Measurements from ENCODE around the gene AREG. TPM values are rescaled to one million over a fixed set of nuclear protein-coding genes. Genes with fewer than 3 reads are reported as not detected.

AREG gene
- total and polyA plus RNA-seq, 9 of the 15 experiments (the other 6 are each of a cell fraction or from before 2014, with no cell fraction given): 1.4 to 7.7 (median 5.4) TPM

GRCh38 chr4:74439952-74440351 is 5.0 kb upstream of the AREG start:
- Histone ChIP-seq H3K79me2 (ENCODE audit: control insufficient read depth, insufficient read depth, low read length) (no peaks in the 10 kb centered on the region), H2AFZ (ENCODE audit: low read depth, low read length) (no peak overlapping the region), H3K27ac (ENCODE audit: extremely low read depth, low read depth, low read length) (no peak overlapping the region), H3K36me3 (ENCODE audit: control insufficient read depth, insufficient read depth, low read length) (no peaks in the 10 kb centered on the region), H4K20me1 (replicated peaks; ENCODE audit: control insufficient read depth, insufficient read depth, low read length) (no peaks in the 10 kb centered on the region), H3K4me2 (ENCODE audit: insufficient read depth, low read length) (no peak overlapping the region), H3K9me1 (ENCODE audit: control insufficient read depth, insufficient read depth, low read length) (no peaks in the 10 kb centered on the region), H3K4me3 (no peak overlapping the region), H3K9ac (ENCODE audit: insufficient read depth in 1 of 2, low read depth in 2 of 2, low read length in 2 of 2) (no peak overlapping the region), H3K9me3 (replicated peaks; ENCODE audit: control insufficient read depth, insufficient read depth, low read depth, low read length) (no peaks in the 10 kb centered on the region), H3K4me1 (replicated peaks in 1 of 2; ENCODE audit: control insufficient read depth in 2 of 2, insufficient read depth in 2 of 2, low read length in 2 of 2) (peaks cover 3 to 17% of the 10 kb centered on the region in 2 experiments; a peak in 3 of 5 replicates), H3K27me3 (ENCODE audit: control insufficient read depth in 2 of 2, insufficient read depth in 2 of 2, low read length in 2 of 2) (no peaks in the 10 kb centered on the region)
- intact Hi-C loops (cut with micrococcal nuclease): no loop called here
- no TSS peak for BruUV-seq (replicated peaks)
- ATAC-seq (no peak), DNase-seq (ENCODE audit: extremely low read depth in 1 of 4, low spot score in 3 of 4) (no peak), FAIRE-seq (no peak)
- TF ChIP-seq ZNF140 (CRISPR knock-in tag; IDR thresholded peaks at IDR 0.05) (no peak), HDAC3 (IDR thresholded peaks at IDR 0.05; ENCODE audit: borderline replicate concordance, partially characterized antibody) (no peak), JUND (IDR thresholded peaks at IDR 0.05; ENCODE audit: borderline replicate concordance, low read depth, low read length) (no peak), JUND (tag; IDR thresholded peaks at IDR 0.05; ENCODE audit: borderline replicate concordance, low read depth, low read length) (no peak), STAG1 (CRISPR knock-in tag; IDR thresholded peaks at IDR 0.05; ENCODE audit: borderline replicate concordance) (no peak), TEAD1 (CRISPR knock-in tag; IDR thresholded peaks at IDR 0.05) (no peak)
- 93% methylated on average over 6 of the region's 7 CpGs for WGBS (ENCODE audit: insufficient coverage, low coverage, missing lambda C conversion rate)
- in situ Hi-C loops (cut with MboI): no loop called here
- POLR2A ChIA-PET: no interaction called here
- CTCF ChIA-PET (ENCODE audit: low intra/inter-chr PET ratio): no interaction called here

- peak in 2 of 4 experiments; percentile 12 to 65 for DNase-seq (ENCODE audit: extremely low read depth in 1 of 4, low spot score in 3 of 4)
- Histone ChIP-seq H3K27ac (ENCODE audit: extremely low read depth, low read depth, low read length) (no peak overlapping the region), H3K27me3 (ENCODE audit: control insufficient read depth in 2 of 2, insufficient read depth in 2 of 2, low read length in 2 of 2) (no peaks in the 10 kb centered on the region), H3K4me3 (no peak overlapping the region), H3K9ac (ENCODE audit: insufficient read depth in 1 of 2, low read depth in 2 of 2, low read length in 2 of 2) (no peak overlapping the region), H3K4me1 (replicated peaks in 1 of 2; ENCODE audit: control insufficient read depth in 2 of 2, insufficient read depth in 2 of 2, low read length in 2 of 2) (peaks cover 7 to 17% of the 10 kb centered on the region in 2 experiments; a peak in 3 of 5 replicates), H3K9me1 (ENCODE audit: control insufficient read depth, insufficient read depth, low read length) (no peaks in the 10 kb centered on the region), H3K4me2 (ENCODE audit: insufficient read depth, low read length) (no peak overlapping the region), H3K9me3 (replicated peaks; ENCODE audit: control insufficient read depth, insufficient read depth, low read depth, low read length) (no peaks in the 10 kb centered on the region), H2AFZ (ENCODE audit: low read depth, low read length) (peak overlapping the region; percentile 53), H3K36me3 (ENCODE audit: control insufficient read depth, insufficient read depth, low read length) (no peaks in the 10 kb centered on the region), H4K20me1 (replicated peaks; ENCODE audit: control insufficient read depth, insufficient read depth, low read length) (no peaks in the 10 kb centered on the region), H3K79me2 (ENCODE audit: control insufficient read depth, insufficient read depth, low read length) (no peaks in the 10 kb centered on the region)
- no peak for FAIRE-seq
- CTCF ChIA-PET (ENCODE audit: low intra/inter-chr PET ratio): no interaction called here
- intact Hi-C loops (cut with micrococcal nuclease): no loop called here
- no TSS peak for BruUV-seq (replicated peaks)
- in situ Hi-C loops (cut with MboI): no loop called here
- ATAC-seq: no peak
- WGBS (ENCODE audit: insufficient coverage, low coverage, missing lambda C conversion rate): 89% methylated on average over 4 of the region's 4 CpGs
- POLR2A ChIA-PET: no interaction called here
- TF ChIP-seq ZNF395 (CRISPR knock-in tag; IDR thresholded peaks at IDR 0.05) (no peak), ZNF436 (CRISPR knock-in tag; IDR thresholded peaks at IDR 0.05) (no peak), ZNF239 (CRISPR knock-in tag; IDR thresholded peaks at IDR 0.05) (no peak), FOS (IDR thresholded peaks at IDR 0.05; ENCODE audit: extremely low read depth, insufficient read length) (peak; percentile 55), NFYB (IDR thresholded peaks at IDR 0.05; ENCODE audit: extremely low read depth, insufficient read length) (peak; percentile 43), HDGF (IDR thresholded peaks at IDR 0.05) (no peak), HMG20A (CRISPR knock-in tag; conservative IDR thresholded peaks at IDR 0.05) (no peak), ETS2 (tag; IDR thresholded peaks at IDR 0.05; ENCODE audit: borderline replicate concordance, poor library complexity, severe bottlenecking) (no peak), THRAP3 (IDR thresholded peaks at IDR 0.05; ENCODE audit: borderline replicate concordance) (no peak)
Observed at GRCh38 chr4:74440356-74440755, 4.6 kb upstream of the AREG start.

All from K562 (cell line).